OCI-LY7 (cell line): ENCODE measurements around the gene CHST7. TPM values are rescaled to one million over a fixed set of nuclear protein-coding genes. Genes with fewer than 3 reads are reported as not detected.

Source experiments
- BruUV-seq: library from RNA; stranded (reverse); fragments of 400-500 nt; replicated peaks from 2 replicates; lab custom pipeline; 2021; lab: Mats Ljungman, UMichigan
- CTCF ChIA-PET: fragments of 300-600 bp; sonication (Branson Sonifier 250); formaldehyde crosslinking; loops from one replicate; lab custom pipeline; 2022; ENCODE audit warnings: antibody characterized with exemption; ENCODE audit not compliant: unreplicated experiment; lab: Charles Lee
- POLR2A ChIA-PET: fragments of 300-600 bp; sonication (Branson Sonifier 250); formaldehyde crosslinking; loops from one replicate; lab custom pipeline; 2022; ENCODE audit warnings: antibody characterized with exemption; lab: Charles Lee
- DNase-seq: peaks from one replicate; pipeline ENCODE4 v3.0.0-alpha.2; 2015; ENCODE audit warnings: low spot score
- H2AFZ ChIP-seq: fragments of 200-600 bp; sonication (generic), shearing (Covaris generic); 2 replicates; pipeline ENCODE4 v1.6.1; 2014; ENCODE audit warnings: mild to moderate bottlenecking, antibody characterized with exemption, low read length, moderate library complexity
- H3K27ac ChIP-seq: fragments of 200-600 bp; sonication (generic); 2 replicates; pipeline ENCODE4 v1.5.1; 2014; ENCODE audit warnings: mixed run types, low read depth, mild to moderate bottlenecking, moderate library complexity, low read length, inconsistent platforms; ENCODE audit not compliant: poor library complexity, severe bottlenecking
- H3K36me3 ChIP-seq: fragments of 200-600 bp; sonication (generic); 2 replicates; pipeline ENCODE4 v1.6.1; 2014; ENCODE audit warnings: mild to moderate bottlenecking, antibody characterized with exemption, low read length, moderate library complexity, mixed read lengths; ENCODE audit not compliant: insufficient read depth
- H3K4me1 ChIP-seq: fragments of 200-600 bp; sonication (generic); 2 replicates; pipeline ENCODE4 v1.5.1; 2014; ENCODE audit warnings: mild to moderate bottlenecking, low read length; ENCODE audit not compliant: insufficient read depth, poor library complexity, severe bottlenecking
- H3K4me2 ChIP-seq: fragments of 200-600 bp; sonication (generic); 2 replicates; pipeline ENCODE4 v1.6.1; 2014; ENCODE audit warnings: mild to moderate bottlenecking, low read length
- H3K4me3 ChIP-seq: fragments of 200-600 bp; sonication (generic); 2 replicates; pipeline ENCODE4 v1.5.1; 2014; ENCODE audit warnings: mild to moderate bottlenecking, low read depth, low read length; ENCODE audit not compliant: poor library complexity, severe bottlenecking
- H3K79me2 ChIP-seq: fragments of 200-600 bp; sonication (generic); 2 replicates; pipeline ENCODE4 v1.6.1; 2016; ENCODE audit warnings: low read depth, mild to moderate bottlenecking, low read length, moderate library complexity, mixed read lengths; ENCODE audit not compliant: insufficient read depth
- H3K9me2 ChIP-seq: fragments of 200-600 bp; sonication (generic); 2 replicates; pipeline ENCODE4 v1.6.1; 2016; ENCODE audit warnings: mild to moderate bottlenecking, low read length, mixed read lengths; ENCODE audit not compliant: insufficient read depth
- H3K9me3 ChIP-seq: fragments of 200-600 bp; sonication (generic); 2 replicates; pipeline ENCODE4 v1.6.1; 2014; ENCODE audit warnings: mild to moderate bottlenecking, mixed run types, low read length, mixed read lengths
- H4K20me1 ChIP-seq: fragments of 200-600 bp; sonication (generic); 2 replicates; pipeline ENCODE4 v1.6.1; 2014; ENCODE audit warnings: mild to moderate bottlenecking, antibody characterized with exemption, low read length, moderate library complexity, mixed read lengths; ENCODE audit not compliant: insufficient read depth
- CTCF ChIP-seq: fragments of 200-600 bp; sonication (generic); conservative IDR thresholded peaks from 2 replicates; pipeline ENCODE4 v1.5.1; 2014; ENCODE audit warnings: mild to moderate bottlenecking, antibody characterized with exemption, low read length, moderate library complexity, mixed read lengths
- EZH2phosphoT487 ChIP-seq: fragments of 200-600 bp; sonication (generic); IDR thresholded peaks from 2 replicates; pipeline ENCODE4 v1.6.1; 2018; ENCODE audit warnings: low read depth, borderline replicate concordance, mild to moderate bottlenecking, mixed run types, antibody characterized with exemption, low read length, moderate library complexity, mixed read lengths
- intact Hi-C: fragments of 100-400 bp; cut with micrococcal nuclease; formaldehyde crosslinking; loops from one replicate; pipeline ENCODE4 v1.10.0; 2022; ENCODE audit not compliant: unreplicated experiment
- total RNA-seq, 2 experiments: library from RNA; depleted of rRNA in 1 of 2; stranded (reverse); fragments of >200 nt in 1 of 2; shearing (Covaris generic) in 1 of 2; gene quantifications; 2 replicates each; pipeline ENCODE4 v1.2.3, GENCODE V29; 2014 to 2022

CHST7 gene
- total RNA-seq, 2 experiments from 2014 or later, result 2.0 to 5.3 TPM

- intact Hi-C loops, result loop anchor here (5.0 kb wide), 1 partner anchor 66 kb away; no protein-coding TSS in a partner anchor
- no TSS peak for BruUV-seq
Observed at GRCh38 chrX:46575991-46576392, 2.4 kb downstream of the CHST7 start.

GRCh38 chrX:46576458-46576857, 2.9 kb downstream of the CHST7 start:
- POLR2A ChIA-PET, result interaction anchor here (0.6 to 1.2 kb wide), 3 partner anchors 11 to 207 kb away, joined by 3 to 6 read pairs (median 4); no protein-coding TSS in a partner anchor
- peak overlapping the region; percentile 74 for H3K4me3 ChIP-seq

More at GRCh38 chrX:46575991-46576392, 2.4 kb downstream of the CHST7 start:
- no peak overlapping the region for H3K27ac ChIP-seq
- DNase-seq, result peak; percentile 14
- H3K4me2 ChIP-seq, result peak overlapping the region; percentile 76
- TF ChIP-seq CTCF, result no peak
- TF ChIP-seq EZH2phosphoT487, result no peak
- CTCF ChIA-PET, result interaction anchor here (0.6 kb wide), 1 partner anchor 10 kb away, joined by 9 read pairs; no protein-coding TSS in a partner anchor
- H3K36me3 ChIP-seq, result peaks cover 5% of the 10 kb centered on the region; the same call in 1 of the 2 replicates
- peaks cover 33% of the 10 kb centered on the region for H3K4me1 ChIP-seq
- peak overlapping the region; percentile 74 for H3K4me3 ChIP-seq
- H3K9me3 ChIP-seq, result no peaks in the 10 kb centered on the region
- POLR2A ChIA-PET, result interaction anchor here (0.6 to 1.2 kb wide), 2 partner anchors 14 to 207 kb away, joined by 4 to 6 read pairs; no protein-coding TSS in a partner anchor
- no peaks in the 10 kb centered on the region for H4K20me1 ChIP-seq
- peaks cover 8% of the 10 kb centered on the region; the same call in 1 of the 2 replicates for H3K79me2 ChIP-seq
- H3K9me2 ChIP-seq, result no peaks in the 10 kb centered on the region
- no peak overlapping the region for H2AFZ ChIP-seq

More at GRCh38 chrX:46576458-46576857, 2.9 kb downstream of the CHST7 start:
- Histone ChIP-seq H3K9me2 (no peaks in the 10 kb centered on the region), H2AFZ (no peak overlapping the region), H3K79me2 (peaks cover 8% of the 10 kb centered on the region; the same call in 1 of the 2 replicates), H4K20me1 (no peaks in the 10 kb centered on the region), H3K9me3 (no peaks in the 10 kb centered on the region), H3K27ac (no peak overlapping the region), H3K36me3 (peaks cover 5% of the 10 kb centered on the region; the same call in 1 of the 2 replicates), H3K4me1 (peaks cover 33% of the 10 kb centered on the region), H3K4me2 (peak overlapping the region; percentile 76)
- CTCF ChIA-PET, result interaction anchor here (0.6 kb wide), 1 partner anchor 10 kb away, joined by 9 read pairs; no protein-coding TSS in a partner anchor
- no TSS peak for BruUV-seq
- intact Hi-C loops, result loop anchor here (5.0 kb wide), 1 partner anchor 66 kb away; no protein-coding TSS in a partner anchor
- no peak for DNase-seq
- TF ChIP-seq EZH2phosphoT487 (no peak), CTCF (no peak)
